Fibroblast of villous mesenchyme (primary cell): ENCODE results near the gene PSMB11. TPM values are rescaled to one million over a fixed set of nuclear protein-coding genes. Genes with fewer than 3 reads are reported as not detected.

Experiments used
- DNase-seq: peaks from one replicate; pipeline ENCODE4 v3.0.0-alpha.2; 2010; ENCODE audit warnings: low read depth
- H3K4me3 ChIP-seq: 2 replicates; pipeline ENCODE4 v1.5.1; 2011; ENCODE audit warnings: low read depth, mild to moderate bottlenecking, low read length
- CTCF ChIP-seq: IDR thresholded peaks from 2 replicates; pipeline ENCODE4 v1.5.1; 2012; ENCODE audit warnings: low read depth, mild to moderate bottlenecking, low read length; ENCODE audit not compliant: insufficient read depth
- total RNA-seq: library from RNA; depleted of rRNA; stranded (reverse); fragments of >200 nt; gene quantifications from 2 replicates; pipeline ENCODE4 v1.2.3, GENCODE V29; 2012

Gene PSMB11
- total RNA-seq, 1 donor: not detected

- TF ChIP-seq CTCF: no peak
- no peak overlapping the region for H3K4me3 ChIP-seq
- DNase-seq: no peak
Observed at GRCh38 chr14:23024612-23025075, 17.4 kb upstream of the PSMB11 start.

- no peak for DNase-seq
- no peak overlapping the region for H3K4me3 ChIP-seq
- no peak for TF ChIP-seq CTCF
Observed at GRCh38 chr14:23025151-23025814, 16.7 kb upstream of the PSMB11 start.

GRCh38 chr14:23028799-23029198 lies 13.2 kb upstream of the PSMB11 start:
- H3K4me3 ChIP-seq: no peak overlapping the region
- no peak for DNase-seq
- no peak for TF ChIP-seq CTCF

GRCh38 chr14:23030936-23031335 lies 11.1 kb upstream of the PSMB11 start:
- H3K4me3 ChIP-seq: no peak overlapping the region
- DNase-seq: no peak

GRCh38 chr14:23033251-23033727 lies 8.7 kb upstream of the PSMB11 start:
- no peak for DNase-seq
- no peak for TF ChIP-seq CTCF
- peak overlapping the region; percentile 74 for H3K4me3 ChIP-seq

More at GRCh38 chr14:23030936-23031335, 11.1 kb upstream of the PSMB11 start:
- TF ChIP-seq CTCF: no peak

GRCh38 chr14:23033801-23034497 lies 8.1 kb upstream of the PSMB11 start:
- no peak for TF ChIP-seq CTCF
- DNase-seq: no peak

More at GRCh38 chr14:23033801-23034497, 8.1 kb upstream of the PSMB11 start:
- peak overlapping the region; percentile 74 for H3K4me3 ChIP-seq
